ENCODE data around the gene TNS1.

TNS1 gene

GRCh38 chr2:218010984-218011652, 8.3 kb upstream of the TNS1 start:
- Histone ChIP-seq H3K4me1 (ENCODE audit: low read length) (no peaks in the 10 kb centered on the region), H3K27me3 (replicated peaks; ENCODE audit: insufficient read depth, low read length) (peaks cover 31% of the 10 kb centered on the region), H3K79me2 (ENCODE audit: low read length) (no peaks in the 10 kb centered on the region), H3K9me2 (replicated peaks; ENCODE audit: insufficient read depth, low read length) (no peaks in the 10 kb centered on the region), H2AFZ (ENCODE audit: low read length) (0 out of 2 replicates have a peak overlapping the region, but pooled peaks have one; percentile 81), H3K9me3 (replicated peaks; ENCODE audit: insufficient read depth, low read length) (no peaks in the 10 kb centered on the region), H3K27ac (ENCODE audit: low read length) (no peak overlapping the region), H4K20me1 (ENCODE audit: insufficient read depth, low read length) (no peaks in the 10 kb centered on the region), H3K4me3 (ENCODE audit: low read length) (peak overlapping the region; percentile 65; the same call in 1 of the 2 replicates), H3K36me3 (replicated peaks; ENCODE audit: insufficient read depth, low read length) (no peaks in the 10 kb centered on the region), H3K9ac (ENCODE audit: low read length) (no peak overlapping the region), H3K4me2 (ENCODE audit: low read depth, low read length) (peak overlapping the region; percentile 97; the same call in 1 of the 2 replicates), H3F3A (ENCODE audit: insufficient read depth, low read length) (no peaks in the 10 kb centered on the region)
- TF ChIP-seq EZH2phosphoT487 (IDR thresholded peaks at IDR 0.05; ENCODE audit: low read length) (no peak), CTCF (IDR thresholded peaks at IDR 0.05; ENCODE audit: low read length) (no peak), EZH2 (optimal IDR thresholded peaks at IDR 0.05; ENCODE audit: low read depth, low read length) (no peak)
- no peak for DNase-seq

GRCh38 chr2:218010140-218010983, 7.6 kb upstream of the TNS1 start:
- H3K4me2 ChIP-seq (ENCODE audit: low read depth, low read length) = peak overlapping the region; percentile 97
- peak overlapping the region; percentile 13; the same call in 1 of the 2 replicates for H3K9ac ChIP-seq (ENCODE audit: low read length)
- H3K27ac ChIP-seq (ENCODE audit: low read length) = no peak overlapping the region
- no peaks in the 10 kb centered on the region for H3K79me2 ChIP-seq (ENCODE audit: low read length)
- H2AFZ ChIP-seq (ENCODE audit: low read length) = peak overlapping the region; percentile 81
- peak overlapping the region; percentile 65 for H3K4me3 ChIP-seq (ENCODE audit: low read length)
- peaks cover 31% of the 10 kb centered on the region for H3K27me3 ChIP-seq (replicated peaks; ENCODE audit: insufficient read depth, low read length)
- no peaks in the 10 kb centered on the region for H3K36me3 ChIP-seq (replicated peaks; ENCODE audit: insufficient read depth, low read length)
- no peak for TF ChIP-seq EZH2 (optimal IDR thresholded peaks at IDR 0.05; ENCODE audit: low read depth, low read length)
- peak; percentile 54 for TF ChIP-seq CTCF (IDR thresholded peaks at IDR 0.05; ENCODE audit: low read length)
- H3K9me3 ChIP-seq (replicated peaks; ENCODE audit: insufficient read depth, low read length) = no peaks in the 10 kb centered on the region
- peak; percentile 27 for DNase-seq
- H3F3A ChIP-seq (ENCODE audit: insufficient read depth, low read length) = no peaks in the 10 kb centered on the region
- no peaks in the 10 kb centered on the region for H4K20me1 ChIP-seq (ENCODE audit: insufficient read depth, low read length)
- H3K4me1 ChIP-seq (ENCODE audit: low read length) = no peaks in the 10 kb centered on the region
- no peaks in the 10 kb centered on the region for H3K9me2 ChIP-seq (replicated peaks; ENCODE audit: insufficient read depth, low read length)

GRCh38 chr2:218009765-218010139, 7.0 kb upstream of the TNS1 start:
- Histone ChIP-seq H3K27me3 (replicated peaks; ENCODE audit: insufficient read depth, low read length) (peaks cover 31% of the 10 kb centered on the region), H3K4me3 (ENCODE audit: low read length) (peak overlapping the region; percentile 65), H3K9me3 (replicated peaks; ENCODE audit: insufficient read depth, low read length) (no peaks in the 10 kb centered on the region), H2AFZ (ENCODE audit: low read length) (peak overlapping the region; percentile 81), H3K4me2 (ENCODE audit: low read depth, low read length) (peak overlapping the region; percentile 97), H3F3A (ENCODE audit: insufficient read depth, low read length) (no peaks in the 10 kb centered on the region), H3K36me3 (replicated peaks; ENCODE audit: insufficient read depth, low read length) (no peaks in the 10 kb centered on the region), H3K4me1 (ENCODE audit: low read length) (no peaks in the 10 kb centered on the region), H3K27ac (ENCODE audit: low read length) (no peak overlapping the region), H4K20me1 (ENCODE audit: insufficient read depth, low read length) (no peaks in the 10 kb centered on the region), H3K79me2 (ENCODE audit: low read length) (no peaks in the 10 kb centered on the region), H3K9me2 (replicated peaks; ENCODE audit: insufficient read depth, low read length) (no peaks in the 10 kb centered on the region), H3K9ac (ENCODE audit: low read length) (no peak overlapping the region; the same call in 1 of the 2 replicates)
- DNase-seq = no peak
- TF ChIP-seq EZH2phosphoT487 (IDR thresholded peaks at IDR 0.05; ENCODE audit: low read length) = no peak
- no peak for TF ChIP-seq CTCF (IDR thresholded peaks at IDR 0.05; ENCODE audit: low read length)
- TF ChIP-seq EZH2 (optimal IDR thresholded peaks at IDR 0.05; ENCODE audit: low read depth, low read length) = no peak

All from MM.1S (cell line).